Caco-2 (cell line): Measurements from ENCODE around the gene SLC27A2. TPM values are rescaled to one million over a fixed set of nuclear protein-coding genes. Genes with fewer than 3 reads are reported as not detected.

Source experiments
- BruUV-seq: library from RNA; stranded (reverse); fragments of 400-500 nt; replicated peaks from 2 replicates; lab custom pipeline; 2021; lab: Mats Ljungman, UMichigan
- CTCF ChIA-PET: fragments of 300-600 bp; sonication (Branson Sonifier 250); formaldehyde crosslinking; loops from one replicate; lab custom pipeline; 2022; ENCODE audit warnings: antibody characterized with exemption; lab: Charles Lee
- POLR2A ChIA-PET: fragments of 300-600 bp; sonication (Branson Sonifier 250); formaldehyde crosslinking; loops from one replicate; lab custom pipeline; 2022; ENCODE audit warnings: antibody characterized with exemption; lab: Charles Lee
- DNase-seq, 2 experiments: peaks; one replicate each; pipeline versions ENCODE4 v3.0.0 to v3.0.0-alpha.2; 2020 to 2022
- H3K27me3 ChIP-seq: replicated peaks from 2 replicates; pipeline ENCODE4 v1.6.0; 2011; ENCODE audit warnings: low read length; ENCODE audit not compliant: control insufficient read depth, insufficient read depth
- H3K36me3 ChIP-seq: 2 replicates; pipeline ENCODE4 v1.5.1; 2011; ENCODE audit warnings: low read length; ENCODE audit not compliant: control insufficient read depth, insufficient read depth
- H3K4me1 ChIP-seq: fragments of 250-450 bp; sonication (Bioruptor Pico); 2 replicates; pipeline ENCODE4 v1.5.1; 2020; ENCODE audit warnings: mild to moderate bottlenecking
- H3K4me3 ChIP-seq: 2 replicates; pipeline ENCODE4 v1.5.1; 2011; ENCODE audit warnings: low read depth, mild to moderate bottlenecking, control low read depth, low read length
- H3K9me3 ChIP-seq: fragments of 250-450 bp; sonication (Bioruptor Pico); 2 replicates; pipeline ENCODE4 v1.5.1; 2020; ENCODE audit warnings: mild to moderate bottlenecking, moderate library complexity
- H3K27ac Mint-ChIP-seq: one replicate; pipeline ENCODE4 v1.8.0; 2022; ENCODE audit warnings: mixed read lengths; ENCODE audit not compliant: unreplicated experiment
- H3K27me3 Mint-ChIP-seq: one replicate; pipeline ENCODE4 v1.8.0; 2022; ENCODE audit warnings: mixed read lengths; ENCODE audit not compliant: insufficient read depth, unreplicated experiment
- H3K36me3 Mint-ChIP-seq: one replicate; pipeline ENCODE4 v1.8.0; 2022; ENCODE audit warnings: mild to moderate bottlenecking, mixed read lengths; ENCODE audit not compliant: insufficient read depth, unreplicated experiment
- H3K4me1 Mint-ChIP-seq: one replicate; pipeline ENCODE4 v1.8.0; 2022; ENCODE audit warnings: low read depth, mixed read lengths; ENCODE audit not compliant: unreplicated experiment
- H3K4me3 Mint-ChIP-seq: one replicate; pipeline ENCODE4 v1.8.0; 2022; ENCODE audit warnings: mild to moderate bottlenecking, moderate library complexity, mixed read lengths; ENCODE audit not compliant: unreplicated experiment
- H3K9me3 Mint-ChIP-seq: one replicate; pipeline ENCODE4 v1.8.0; 2022; ENCODE audit warnings: mixed read lengths; ENCODE audit not compliant: unreplicated experiment
- CTCF ChIP-seq, 2 experiments: fragments of 200-600 bp in 1 of 2; IDR thresholded peaks; 1 replicate in 1 of 2; 2 replicates in 1 of 2; pipeline versions ENCODE4 v1.5.1 to v1.8.0; 2011 to 2022; ENCODE audit warnings: antibody characterized with exemption in 1 of 2, control low read depth in 1 of 2, inconsistent platforms in 1 of 2, low read depth in 1 of 2, low read length in 1 of 2, mild to moderate bottlenecking in 1 of 2, moderate library complexity in 1 of 2; ENCODE audit not compliant: insufficient read depth in 1 of 2, severe bottlenecking in 1 of 2, unreplicated experiment in 1 of 2
- intact Hi-C: fragments of 100-400 bp; cut with micrococcal nuclease; formaldehyde crosslinking; loops from one replicate; pipeline ENCODE4 v1.10.0; 2022; ENCODE audit not compliant: unreplicated experiment
- total RNA-seq: library from RNA; stranded (reverse); gene quantifications from 2 replicates; pipeline ENCODE4 v1.2.3, GENCODE V29; 2022

Gene SLC27A2
- total RNA-seq, 1 experiment from 2014 or later: 31.2 TPM

- ChIA-PET POLR2A (no interaction called here), CTCF (no interaction called here)
- Histone ChIP-seq H3K9me3 (no peaks in the 10 kb centered on the region), H3K4me3 (no peak overlapping the region), H3K36me3 (no peaks in the 10 kb centered on the region), H3K4me1 (no peaks in the 10 kb centered on the region), H3K27me3 (no peaks in the 10 kb centered on the region)
- Mint-ChIP-seq H3K27me3 (no peaks in the 10 kb centered on the region), H3K36me3 (no peaks in the 10 kb centered on the region), H3K4me1 (peaks cover 4% of the 10 kb centered on the region), H3K27ac (no peak overlapping the region), H3K9me3 (no peaks in the 10 kb centered on the region), H3K4me3 (no peak overlapping the region)
- intact Hi-C loops: no loop called here
- no peak for TF ChIP-seq CTCF (IDR thresholded peaks at IDR 0.05; ENCODE audit: insufficient read depth in 1 of 2, low read depth in 1 of 2, low read length in 1 of 2, severe bottlenecking in 1 of 2, unreplicated experiment in 1 of 2)
- no TSS peak for BruUV-seq
- DNase-seq: no peak
Measured at GRCh38 chr15:50250760-50251394, 68.9 kb downstream of the SLC27A2 start.

GRCh38 chr15:50251638-50252182 is 69.7 kb downstream of the SLC27A2 start:
- H3K36me3 Mint-ChIP-seq: no peaks in the 10 kb centered on the region
- CTCF ChIA-PET: no interaction called here
- intact Hi-C loops: no loop called here

GRCh38 chr15:50252556-50252955 is 70.6 kb downstream of the SLC27A2 start:
- no TSS peak for BruUV-seq
- Mint-ChIP-seq H3K27ac (no peak overlapping the region), H3K4me1 (peaks cover 4% of the 10 kb centered on the region), H3K4me3 (no peak overlapping the region), H3K27me3 (no peaks in the 10 kb centered on the region), H3K36me3 (no peaks in the 10 kb centered on the region), H3K9me3 (no peaks in the 10 kb centered on the region)
- POLR2A ChIA-PET: no interaction called here
- CTCF ChIA-PET: no interaction called here
- H3K4me1 ChIP-seq: peaks cover 3% of the 10 kb centered on the region; the same call in 1 of the 2 replicates
- no peak for DNase-seq
- no peak for TF ChIP-seq CTCF (IDR thresholded peaks at IDR 0.05; ENCODE audit: insufficient read depth in 1 of 2, low read depth in 1 of 2, low read length in 1 of 2, severe bottlenecking in 1 of 2, unreplicated experiment in 1 of 2)
- no peaks in the 10 kb centered on the region for H3K36me3 ChIP-seq
- no peaks in the 10 kb centered on the region for H3K27me3 ChIP-seq
- H3K9me3 ChIP-seq: no peaks in the 10 kb centered on the region
- H3K4me3 ChIP-seq: no peak overlapping the region
- intact Hi-C loops: no loop called here

More at GRCh38 chr15:50251638-50252182, 69.7 kb downstream of the SLC27A2 start:
- Histone ChIP-seq H3K36me3 (no peaks in the 10 kb centered on the region), H3K4me1 (peaks cover 3% of the 10 kb centered on the region; the same call in 1 of the 2 replicates), H3K4me3 (no peak overlapping the region), H3K9me3 (no peaks in the 10 kb centered on the region), H3K27me3 (no peaks in the 10 kb centered on the region)
- Mint-ChIP-seq H3K9me3 (no peaks in the 10 kb centered on the region), H3K4me1 (peaks cover 4% of the 10 kb centered on the region), H3K4me3 (no peak overlapping the region), H3K27ac (no peak overlapping the region), H3K27me3 (no peaks in the 10 kb centered on the region)
- POLR2A ChIA-PET: no interaction called here
- no TSS peak for BruUV-seq
- no peak for DNase-seq
- no peak for TF ChIP-seq CTCF (IDR thresholded peaks at IDR 0.05; ENCODE audit: insufficient read depth in 1 of 2, low read depth in 1 of 2, low read length in 1 of 2, severe bottlenecking in 1 of 2, unreplicated experiment in 1 of 2)
